ENCODE data around the gene TRERF1.

Gene TRERF1

GRCh38 chr6:42304053-42304712 lies 147.5 kb downstream of the TRERF1 start:
- no peaks in the 10 kb centered on the region for H3K27me3 ChIP-seq (ENCODE audit: control insufficient read depth, insufficient read depth, low read length)
- peaks cover 5% of the 10 kb centered on the region for H3K4me1 ChIP-seq (ENCODE audit: control insufficient read depth, low read depth, low read length)
- no peak overlapping the region for H3K4me3 ChIP-seq (ENCODE audit: low read length)
- no peaks in the 10 kb centered on the region for H3K9me3 ChIP-seq (ENCODE audit: control insufficient read depth, low read depth, low read length)
- H3K27ac ChIP-seq (ENCODE audit: low read length): no peak overlapping the region
- H3K9ac ChIP-seq (ENCODE audit: low read length): no peak overlapping the region
- H3K36me3 ChIP-seq (ENCODE audit: control insufficient read depth, low read depth, low read length): peaks cover 9% of the 10 kb centered on the region

- no peak overlapping the region for H3K9ac ChIP-seq (ENCODE audit: low read length)
- no peak overlapping the region for H3K27ac ChIP-seq (ENCODE audit: low read length)
- no peak overlapping the region for H3K4me3 ChIP-seq (ENCODE audit: low read length)
- peaks cover 5% of the 10 kb centered on the region for H3K4me1 ChIP-seq (ENCODE audit: control insufficient read depth, low read depth, low read length)
- no peaks in the 10 kb centered on the region for H3K9me3 ChIP-seq (ENCODE audit: control insufficient read depth, low read depth, low read length)
- H3K27me3 ChIP-seq (ENCODE audit: control insufficient read depth, insufficient read depth, low read length): no peaks in the 10 kb centered on the region
- peaks cover 9% of the 10 kb centered on the region for H3K36me3 ChIP-seq (ENCODE audit: control insufficient read depth, low read depth, low read length)
Observed at GRCh38 chr6:42302411-42302810, 149.3 kb downstream of the TRERF1 start.

GRCh38 chr6:42301986-42302385 lies 149.7 kb downstream of the TRERF1 start:
- no peak overlapping the region for H3K9ac ChIP-seq (ENCODE audit: low read length)
- H3K27ac ChIP-seq (ENCODE audit: low read length): no peak overlapping the region
- H3K4me3 ChIP-seq (ENCODE audit: low read length): no peak overlapping the region
- H3K9me3 ChIP-seq (ENCODE audit: control insufficient read depth, low read depth, low read length): no peaks in the 10 kb centered on the region
- H3K36me3 ChIP-seq (ENCODE audit: control insufficient read depth, low read depth, low read length): peaks cover 9% of the 10 kb centered on the region
- no peaks in the 10 kb centered on the region for H3K27me3 ChIP-seq (ENCODE audit: control insufficient read depth, insufficient read depth, low read length)
- H3K4me1 ChIP-seq (ENCODE audit: control insufficient read depth, low read depth, low read length): peaks cover 5% of the 10 kb centered on the region

GRCh38 chr6:42300701-42301100 lies 151.0 kb downstream of the TRERF1 start:
- Histone ChIP-seq H3K27me3 (ENCODE audit: control insufficient read depth, insufficient read depth, low read length) (no peaks in the 10 kb centered on the region), H3K4me1 (ENCODE audit: control insufficient read depth, low read depth, low read length) (peaks cover 5% of the 10 kb centered on the region), H3K4me3 (ENCODE audit: low read length) (no peak overlapping the region), H3K27ac (ENCODE audit: low read length) (no peak overlapping the region), H3K36me3 (ENCODE audit: control insufficient read depth, low read depth, low read length) (peaks cover 9% of the 10 kb centered on the region), H3K9me3 (ENCODE audit: control insufficient read depth, low read depth, low read length) (no peaks in the 10 kb centered on the region), H3K9ac (ENCODE audit: low read length) (no peak overlapping the region)

- no peaks in the 10 kb centered on the region for H3K27me3 ChIP-seq (ENCODE audit: control insufficient read depth, insufficient read depth, low read length)
- H3K4me1 ChIP-seq (ENCODE audit: control insufficient read depth, low read depth, low read length): peaks cover 5% of the 10 kb centered on the region
- no peak overlapping the region for H3K9ac ChIP-seq (ENCODE audit: low read length)
- no peak overlapping the region for H3K4me3 ChIP-seq (ENCODE audit: low read length)
- no peak overlapping the region for H3K27ac ChIP-seq (ENCODE audit: low read length)
- H3K9me3 ChIP-seq (ENCODE audit: control insufficient read depth, low read depth, low read length): no peaks in the 10 kb centered on the region
- peaks cover 9% of the 10 kb centered on the region for H3K36me3 ChIP-seq (ENCODE audit: control insufficient read depth, low read depth, low read length)
Observed at GRCh38 chr6:42300185-42300584, 151.5 kb downstream of the TRERF1 start.

GRCh38 chr6:42297661-42298060 lies 154.1 kb downstream of the TRERF1 start:
- peaks cover 5% of the 10 kb centered on the region for H3K4me1 ChIP-seq (ENCODE audit: control insufficient read depth, low read depth, low read length)

GRCh38 chr6:42296614-42297013 lies 155.1 kb downstream of the TRERF1 start:
- Histone ChIP-seq H3K4me3 (ENCODE audit: low read length) (no peak overlapping the region), H3K27ac (ENCODE audit: low read length) (no peak overlapping the region), H3K4me1 (ENCODE audit: control insufficient read depth, low read depth, low read length) (no peaks in the 10 kb centered on the region), H3K27me3 (ENCODE audit: control insufficient read depth, insufficient read depth, low read length) (no peaks in the 10 kb centered on the region), H3K9me3 (ENCODE audit: control insufficient read depth, low read depth, low read length) (no peaks in the 10 kb centered on the region), H3K36me3 (ENCODE audit: control insufficient read depth, low read depth, low read length) (peaks cover 9% of the 10 kb centered on the region), H3K9ac (ENCODE audit: low read length) (no peak overlapping the region)

More at GRCh38 chr6:42297661-42298060, 154.1 kb downstream of the TRERF1 start:
- Histone ChIP-seq H3K9me3 (ENCODE audit: control insufficient read depth, low read depth, low read length) (no peaks in the 10 kb centered on the region), H3K27ac (ENCODE audit: low read length) (no peak overlapping the region), H3K4me3 (ENCODE audit: low read length) (no peak overlapping the region), H3K9ac (ENCODE audit: low read length) (no peak overlapping the region), H3K27me3 (ENCODE audit: control insufficient read depth, insufficient read depth, low read length) (no peaks in the 10 kb centered on the region), H3K36me3 (ENCODE audit: control insufficient read depth, low read depth, low read length) (peaks cover 9% of the 10 kb centered on the region)

- H3K9me3 ChIP-seq (ENCODE audit: control insufficient read depth, low read depth, low read length): no peaks in the 10 kb centered on the region
- H3K4me1 ChIP-seq (ENCODE audit: control insufficient read depth, low read depth, low read length): no peaks in the 10 kb centered on the region
- no peak overlapping the region for H3K9ac ChIP-seq (ENCODE audit: low read length)
- H3K4me3 ChIP-seq (ENCODE audit: low read length): no peak overlapping the region
- no peak overlapping the region for H3K27ac ChIP-seq (ENCODE audit: low read length)
- peaks cover 9% of the 10 kb centered on the region for H3K36me3 ChIP-seq (ENCODE audit: control insufficient read depth, low read depth, low read length)
- no peaks in the 10 kb centered on the region for H3K27me3 ChIP-seq (ENCODE audit: control insufficient read depth, insufficient read depth, low read length)
Observed at GRCh38 chr6:42295677-42296076, 156.0 kb downstream of the TRERF1 start.

- peaks cover 6% of the 10 kb centered on the region for H3K36me3 ChIP-seq (ENCODE audit: control insufficient read depth, low read depth, low read length)
- no peak overlapping the region for H3K27ac ChIP-seq (ENCODE audit: low read length)
- H3K9me3 ChIP-seq (ENCODE audit: control insufficient read depth, low read depth, low read length): no peaks in the 10 kb centered on the region
- no peak overlapping the region for H3K4me3 ChIP-seq (ENCODE audit: low read length)
- H3K4me1 ChIP-seq (ENCODE audit: control insufficient read depth, low read depth, low read length): no peaks in the 10 kb centered on the region
- H3K9ac ChIP-seq (ENCODE audit: low read length): no peak overlapping the region
- no peaks in the 10 kb centered on the region for H3K27me3 ChIP-seq (ENCODE audit: control insufficient read depth, insufficient read depth, low read length)
Observed at GRCh38 chr6:42295181-42295580, 156.5 kb downstream of the TRERF1 start.

GRCh38 chr6:42294759-42295158 lies 157.0 kb downstream of the TRERF1 start:
- Histone ChIP-seq H3K27ac (ENCODE audit: low read length) (no peak overlapping the region), H3K4me3 (ENCODE audit: low read length) (no peak overlapping the region), H3K9me3 (ENCODE audit: control insufficient read depth, low read depth, low read length) (no peaks in the 10 kb centered on the region), H3K27me3 (ENCODE audit: control insufficient read depth, insufficient read depth, low read length) (no peaks in the 10 kb centered on the region), H3K36me3 (ENCODE audit: control insufficient read depth, low read depth, low read length) (peaks cover 4% of the 10 kb centered on the region), H3K4me1 (ENCODE audit: control insufficient read depth, low read depth, low read length) (no peaks in the 10 kb centered on the region), H3K9ac (ENCODE audit: low read length) (no peak overlapping the region)

- H3K36me3 ChIP-seq (ENCODE audit: control insufficient read depth, low read depth, low read length): no peaks in the 10 kb centered on the region
- no peaks in the 10 kb centered on the region for H3K4me1 ChIP-seq (ENCODE audit: control insufficient read depth, low read depth, low read length)
- H3K27ac ChIP-seq (ENCODE audit: low read length): no peak overlapping the region
- no peaks in the 10 kb centered on the region for H3K27me3 ChIP-seq (ENCODE audit: control insufficient read depth, insufficient read depth, low read length)
- no peak overlapping the region for H3K9ac ChIP-seq (ENCODE audit: low read length)
- no peaks in the 10 kb centered on the region for H3K9me3 ChIP-seq (ENCODE audit: control insufficient read depth, low read depth, low read length)
- H3K4me3 ChIP-seq (ENCODE audit: low read length): no peak overlapping the region
Observed at GRCh38 chr6:42293386-42293977, 158.2 kb downstream of the TRERF1 start.

Data from iPS-18a (cell line).